Fibroblast of skin of left quadriceps (primary cell): ENCODE measurements around the gene GPR108.
A peak's percentile ranks its signal among the peaks of the same experiment; 100 is the strongest.

ENCODE experiments used
- DNase-seq, 2 experiments: peaks; one replicate each; pipeline ENCODE4 v3.0.0-alpha.2; 2013; ENCODE audit warnings: low read depth in 2 of 2

GPR108 gene

GRCh38 chr19:6737873-6738786 lies 750 bp upstream of the GPR108 start:
- peak; percentile 68 to 70 for DNase-seq

DNA sequence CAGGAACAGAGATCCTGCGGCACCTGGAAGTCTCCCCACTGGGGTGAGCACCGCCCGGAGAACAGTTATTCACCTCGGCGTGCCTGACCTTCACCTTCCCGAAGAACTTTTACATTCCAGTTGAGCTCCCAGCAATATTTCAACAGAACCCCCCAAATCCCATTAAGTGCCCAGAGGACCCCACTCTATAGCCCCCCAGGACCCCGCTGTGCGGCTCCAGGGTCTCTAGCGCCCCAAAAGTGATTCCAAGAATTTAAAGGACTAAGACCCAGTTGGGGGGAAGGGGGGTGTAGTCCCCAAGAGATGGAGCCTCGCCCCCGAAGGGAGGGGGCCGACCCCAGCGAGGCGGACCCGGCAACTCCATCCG lies 480 bp downstream of the GPR108 start:
- DNase-seq: no peak

GRCh38 chr19:6736169-6736916 lies 1.0 kb downstream of the GPR108 start:
- peak; percentile 64 to 67 for DNase-seq

DNA sequence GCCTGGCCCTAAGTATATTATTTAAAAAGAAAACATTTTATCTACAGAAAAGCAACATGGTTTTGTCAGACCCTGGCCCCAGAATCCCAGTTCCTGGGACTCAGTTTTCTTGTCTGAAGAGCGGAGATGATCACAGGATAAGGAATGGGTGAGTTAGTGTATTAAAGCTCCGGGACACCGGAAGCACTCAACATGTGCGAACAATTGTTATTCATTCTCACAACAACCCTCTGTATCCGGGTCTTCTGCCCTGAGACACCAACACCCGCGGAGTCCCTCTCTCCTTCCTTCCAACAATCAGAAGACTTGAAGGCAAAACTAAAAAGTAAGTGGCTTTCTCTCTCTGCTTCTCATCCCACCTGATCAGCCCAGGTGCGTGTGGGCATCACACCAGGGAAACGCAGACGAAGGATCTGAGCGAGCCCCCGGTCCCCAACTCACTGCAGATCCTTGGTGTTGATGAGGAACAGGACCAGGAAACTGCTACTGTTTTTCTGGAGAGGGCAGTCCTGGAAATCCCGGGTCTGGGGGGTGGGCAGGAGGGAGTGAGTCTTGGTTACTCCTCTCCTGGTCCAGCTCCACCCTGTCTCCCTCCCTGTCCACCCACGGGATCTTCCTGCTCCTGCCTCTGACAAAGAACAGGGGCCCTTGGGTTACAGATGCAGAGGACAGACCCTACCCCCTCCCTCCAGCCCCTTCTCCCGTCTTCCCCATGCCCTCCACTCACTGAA lies 2.0 kb downstream of the GPR108 start:
- DNase-seq: no peak

DNA sequence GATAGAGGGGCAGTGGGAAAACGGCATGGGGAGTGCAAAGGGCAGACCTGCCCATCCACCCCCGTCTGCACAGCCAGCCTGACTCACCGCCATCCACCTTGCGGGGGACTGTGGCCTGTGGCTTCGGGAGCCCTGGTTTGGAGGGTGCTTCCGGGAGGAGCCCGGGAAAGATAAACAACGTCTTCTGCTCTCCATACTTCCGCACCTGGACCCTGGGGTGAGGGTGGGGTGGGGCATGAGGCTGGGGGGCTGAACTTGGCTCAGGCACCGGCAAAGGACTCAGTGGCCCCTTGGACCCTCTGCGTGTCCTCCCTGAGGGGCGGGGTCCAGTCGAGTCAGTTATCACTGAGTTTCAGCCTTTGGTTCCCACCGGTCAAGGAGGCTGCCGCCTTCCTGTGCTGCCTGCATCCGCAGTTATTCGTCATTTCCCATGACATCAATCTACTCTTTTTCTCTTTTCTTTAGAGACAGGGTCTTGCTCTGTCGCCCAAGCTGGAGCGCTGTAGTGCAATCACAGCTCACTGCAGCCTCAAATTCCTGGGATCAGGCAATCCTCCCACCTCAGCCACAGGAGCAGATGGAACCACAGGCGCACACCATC lies 3.2 kb downstream of the GPR108 start:
- no peak for DNase-seq

GRCh38 chr19:6733338-6734095 lies 3.9 kb downstream of the GPR108 start:
- no peak for DNase-seq

GRCh38 chr19:6732803-6733337 lies 4.5 kb downstream of the GPR108 start:
- no peak for DNase-seq

- no peak for DNase-seq
Observed at GRCh38 chr19:6731822-6732221, 5.6 kb downstream of the GPR108 start.

DNA sequence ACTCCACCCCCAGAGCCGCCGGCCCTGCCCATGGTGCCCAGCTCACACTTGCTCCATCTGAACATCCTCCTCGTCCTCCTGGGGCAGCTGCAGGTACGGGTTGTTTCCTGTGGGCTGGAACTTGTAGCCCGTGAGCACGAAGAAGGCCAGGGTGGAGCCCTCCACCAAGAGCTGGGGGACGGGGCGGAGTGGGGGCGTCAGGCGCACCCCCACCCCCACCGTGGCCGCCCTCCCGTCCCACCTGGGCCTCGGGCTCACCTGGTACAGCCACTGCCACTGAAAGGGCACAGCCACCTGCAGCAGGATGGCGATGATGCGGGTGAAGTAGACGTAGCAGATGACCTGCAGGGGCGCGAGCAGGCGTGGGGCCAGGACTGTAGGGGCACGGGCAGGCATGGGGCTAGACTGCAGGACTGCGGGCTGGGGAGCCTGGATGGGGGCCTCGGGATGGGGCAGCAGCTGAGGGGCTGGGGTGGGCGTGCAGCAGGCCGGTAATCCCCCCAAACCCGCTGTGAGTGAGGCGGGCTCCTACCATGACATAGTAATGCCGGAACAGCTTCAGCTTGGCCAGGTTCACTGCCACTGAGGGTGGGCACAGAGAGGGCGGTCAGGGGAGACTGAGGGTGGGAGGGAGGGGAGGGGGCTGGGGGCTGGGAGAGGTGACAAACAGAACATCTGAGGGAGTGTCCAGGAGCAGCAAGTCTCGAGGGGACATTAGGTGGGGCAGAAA lies 6.3 kb downstream of the GPR108 start:
- DNase-seq: no peak

- DNase-seq: no peak
Observed at GRCh38 chr19:6730153-6730804, 7.1 kb downstream of the GPR108 start.

- no peak for DNase-seq
Observed at GRCh38 chr19:6729573-6730152, 7.7 kb downstream of the GPR108 start.

- DNase-seq: no peak
Observed at GRCh38 chr19:6728346-6728745, 9.0 kb downstream of the GPR108 start.

DNA sequence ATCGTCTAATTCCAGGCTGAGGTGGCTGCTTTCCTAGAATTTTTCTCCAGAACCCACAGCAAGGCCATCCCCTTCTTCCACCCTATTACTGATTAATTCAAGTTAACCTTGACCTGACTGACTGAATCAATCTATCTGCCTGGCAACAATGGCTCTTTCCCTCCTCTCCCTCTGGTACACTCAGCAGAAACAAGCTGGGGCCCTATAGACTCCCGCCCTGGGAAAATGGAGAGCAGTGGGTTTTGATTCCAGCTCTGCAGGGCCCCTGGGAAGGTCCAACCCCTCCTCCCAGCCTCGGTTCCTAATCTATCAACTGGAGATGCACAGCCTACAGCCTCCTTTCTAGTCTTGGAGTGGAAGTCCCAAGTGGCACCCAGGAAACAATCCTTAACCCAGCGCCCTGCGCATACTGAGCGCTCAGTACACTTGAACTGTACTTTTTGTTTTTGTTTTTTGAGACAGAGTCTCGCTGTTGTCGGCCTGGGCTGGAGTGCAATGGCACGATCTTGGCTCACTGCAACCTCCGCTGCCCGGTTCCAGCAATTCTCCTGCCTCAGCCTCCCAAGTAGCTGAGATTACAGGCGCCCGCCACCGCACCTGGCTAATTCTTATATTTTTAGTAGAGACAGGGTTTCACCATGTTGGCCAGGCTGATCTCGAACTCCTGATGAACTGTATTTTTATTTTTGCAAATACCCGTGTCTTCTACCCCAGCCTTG lies 11.7 kb downstream of the GPR108 start:
- no peak for DNase-seq

DNA sequence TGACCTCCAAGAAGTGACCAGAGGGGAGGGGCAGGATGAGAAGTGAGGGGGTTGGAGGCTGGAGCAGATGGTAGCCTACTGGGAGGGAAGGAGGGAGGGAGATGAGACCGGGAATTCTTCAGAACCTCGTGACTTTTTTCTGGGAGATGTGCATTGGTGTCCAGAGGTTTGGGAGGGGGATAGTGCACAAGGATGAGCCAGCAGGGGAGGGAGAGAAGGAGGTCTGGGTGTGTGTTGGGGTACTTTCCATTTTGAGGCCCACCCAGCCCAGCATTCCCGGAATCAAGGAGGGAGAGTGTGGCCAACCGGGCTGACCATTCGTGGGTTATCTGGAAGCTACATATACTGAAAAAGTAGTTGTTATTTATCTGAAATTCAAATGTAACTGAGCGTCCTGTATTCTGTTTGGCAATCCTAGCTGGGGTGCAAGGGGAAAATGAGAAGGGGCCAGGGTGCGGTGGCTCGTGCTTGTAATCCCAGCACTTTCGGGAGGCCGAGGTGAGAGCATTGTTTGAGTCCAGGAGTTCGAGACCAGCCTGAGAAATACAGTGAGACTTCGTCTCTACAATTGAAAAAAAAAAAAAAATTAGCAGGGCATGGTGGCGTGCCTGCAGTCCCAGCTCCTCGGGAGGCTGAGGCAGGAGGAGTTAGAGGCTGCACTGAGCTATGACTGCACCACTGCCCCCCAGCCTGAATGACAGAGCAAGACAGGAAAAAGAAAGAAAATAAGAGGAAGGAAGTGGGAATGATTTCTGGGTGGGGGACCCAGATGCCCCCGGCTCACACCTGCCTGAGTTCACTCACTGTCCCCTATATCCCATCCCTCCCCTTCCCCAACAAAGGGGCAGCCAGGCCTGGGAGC lies 12.5 kb downstream of the GPR108 start:
- DNase-seq: no peak

GRCh38 chr19:6723738-6724137 lies 13.6 kb downstream of the GPR108 start:
- DNase-seq: no peak

DNA sequence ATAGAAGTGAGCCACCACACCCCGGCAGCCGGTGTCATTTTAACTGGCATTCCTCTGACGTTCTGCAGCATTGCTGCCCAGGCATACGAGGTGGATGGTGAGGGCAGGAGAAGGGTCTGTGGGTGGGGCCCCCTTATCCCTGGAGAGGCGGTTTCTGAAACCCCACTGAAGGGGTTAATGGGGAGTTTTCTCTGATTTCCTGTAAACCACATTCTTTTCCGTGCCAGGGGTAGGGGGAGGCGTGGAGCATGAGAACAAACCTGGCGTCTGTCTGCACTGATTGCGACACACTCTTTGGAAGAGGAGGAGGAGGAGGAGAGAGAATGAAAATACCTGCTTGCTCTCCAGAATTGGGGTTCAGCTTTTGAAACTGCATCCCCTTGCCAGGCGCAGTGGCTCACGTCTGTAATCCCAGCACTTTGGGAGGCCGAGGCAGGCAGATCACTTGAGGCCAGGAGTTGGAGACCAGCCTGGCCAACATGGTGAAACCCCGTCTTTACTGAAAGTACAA lies 14.2 kb downstream of the GPR108 start:
- no peak for DNase-seq

DNA sequence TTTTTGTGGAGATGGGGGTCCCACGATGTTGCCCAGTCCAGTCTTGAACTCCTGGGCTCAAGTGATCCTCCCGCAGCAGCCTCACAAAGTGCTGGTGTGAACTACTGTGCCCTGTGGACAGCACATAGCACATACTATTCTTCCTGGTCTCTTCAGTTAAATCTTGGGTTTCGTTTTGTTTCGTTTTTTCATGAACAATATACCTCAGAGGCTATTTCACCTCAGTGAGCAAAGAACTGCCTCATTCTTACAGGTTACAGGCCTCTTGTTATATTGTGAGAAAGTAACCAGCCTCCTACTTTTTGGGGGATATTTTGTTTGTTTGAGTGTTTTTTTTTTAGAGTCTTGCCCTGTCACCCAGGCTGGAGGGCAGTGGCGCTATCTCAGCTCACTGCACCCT lies 15.6 kb downstream of the GPR108 start:
- DNase-seq: no peak

- DNase-seq: no peak
Observed at GRCh38 chr19:6721138-6721474, 16.3 kb downstream of the GPR108 start.
